Endothelial cell of umbilical vein (primary cell): ENCODE results near the gene DMD.

Source experiments
- FOS ChIP-seq: IDR thresholded peaks from 2 replicates; pipeline ENCODE4 v1.6.1; 2011; ENCODE audit warnings: mild to moderate bottlenecking, low read length, moderate library complexity, borderline replicate concordance; ENCODE audit not compliant: insufficient read depth
- GATA2 ChIP-seq: IDR thresholded peaks from 2 replicates; pipeline ENCODE4 v1.7.0; 2011; ENCODE audit warnings: low read depth, mild to moderate bottlenecking, moderate library complexity, mixed read lengths, low read length; ENCODE audit not compliant: insufficient read length, insufficient read depth
- MYC ChIP-seq: IDR thresholded peaks from one replicate; pipeline ENCODE4 v1.6.1; 2011; ENCODE audit warnings: mild to moderate bottlenecking, low read depth, low read length
- POLR2A ChIP-seq: IDR thresholded peaks from 2 replicates; pipeline ENCODE4 v1.6.1; 2012; ENCODE audit warnings: low read depth, mild to moderate bottlenecking, control low read depth, low read length
- POLR2AphosphoS5 ChIP-seq: IDR thresholded peaks from 2 replicates; pipeline ENCODE4 v1.6.1; 2012; ENCODE audit warnings: low read depth, mild to moderate bottlenecking, control low read depth, low read length, moderate library complexity; ENCODE audit not compliant: insufficient read depth
- TF ChIP-seq, protein P1 (sequence below), 2 donors: IDR thresholded peaks; 1 replicate in 1 of 2; 2 replicates in 1 of 2; pipeline ENCODE4 v1.5.1; 2011; ENCODE audit warnings: low read length in 2 of 2, mild to moderate bottlenecking in 2 of 2, moderate library complexity in 2 of 2, control low read depth in 1 of 2, inconsistent platforms in 1 of 2, low read depth in 1 of 2; ENCODE audit not compliant: insufficient read depth in 1 of 2; ENCODE audit errors: extremely low read depth in 1 of 2
- TF ChIP-seq, protein P2 (sequence below): IDR thresholded peaks from 2 replicates; pipeline ENCODE4 v1.6.1; 2011; ENCODE audit not compliant: insufficient read depth, insufficient read length

DNA sequence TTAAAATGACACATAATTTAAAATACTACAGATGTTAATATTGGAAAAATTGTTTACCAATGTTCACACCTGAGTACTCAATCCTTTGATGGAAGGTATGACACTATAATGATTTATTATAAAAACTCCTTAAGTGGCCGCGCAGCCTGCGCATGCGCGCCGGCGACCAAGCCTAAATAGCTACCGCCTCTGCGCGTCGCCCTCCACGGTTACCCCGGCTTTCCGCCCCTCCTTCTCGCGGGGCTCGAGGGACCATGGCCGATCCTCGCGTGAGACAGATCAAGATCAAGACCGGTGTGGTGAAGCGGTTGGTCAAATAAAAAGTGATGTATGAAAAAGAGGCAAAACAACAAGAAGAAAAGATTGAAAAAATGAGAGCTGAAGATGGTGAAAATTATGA, 170.2 kb downstream of the DMD start:
- TF ChIP-seq POLR2A = no peak
- TF ChIP-seq, protein P1, sequence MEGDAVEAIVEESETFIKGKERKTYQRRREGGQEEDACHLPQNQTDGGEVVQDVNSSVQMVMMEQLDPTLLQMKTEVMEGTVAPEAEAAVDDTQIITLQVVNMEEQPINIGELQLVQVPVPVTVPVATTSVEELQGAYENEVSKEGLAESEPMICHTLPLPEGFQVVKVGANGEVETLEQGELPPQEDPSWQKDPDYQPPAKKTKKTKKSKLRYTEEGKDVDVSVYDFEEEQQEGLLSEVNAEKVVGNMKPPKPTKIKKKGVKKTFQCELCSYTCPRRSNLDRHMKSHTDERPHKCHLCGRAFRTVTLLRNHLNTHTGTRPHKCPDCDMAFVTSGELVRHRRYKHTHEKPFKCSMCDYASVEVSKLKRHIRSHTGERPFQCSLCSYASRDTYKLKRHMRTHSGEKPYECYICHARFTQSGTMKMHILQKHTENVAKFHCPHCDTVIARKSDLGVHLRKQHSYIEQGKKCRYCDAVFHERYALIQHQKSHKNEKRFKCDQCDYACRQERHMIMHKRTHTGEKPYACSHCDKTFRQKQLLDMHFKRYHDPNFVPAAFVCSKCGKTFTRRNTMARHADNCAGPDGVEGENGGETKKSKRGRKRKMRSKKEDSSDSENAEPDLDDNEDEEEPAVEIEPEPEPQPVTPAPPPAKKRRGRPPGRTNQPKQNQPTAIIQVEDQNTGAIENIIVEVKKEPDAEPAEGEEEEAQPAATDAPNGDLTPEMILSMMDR (IDR thresholded peaks at IDR 0.05; ENCODE audit: extremely low read depth in 1 of 2, insufficient read depth in 1 of 2, low read depth in 1 of 2, low read length in 2 of 2) = no peak
- TF ChIP-seq POLR2AphosphoS5 = no peak
- no peak for TF ChIP-seq MYC
- no peak for TF ChIP-seq FOS
- TF ChIP-seq GATA2 = no peak
- TF ChIP-seq, protein P2, sequence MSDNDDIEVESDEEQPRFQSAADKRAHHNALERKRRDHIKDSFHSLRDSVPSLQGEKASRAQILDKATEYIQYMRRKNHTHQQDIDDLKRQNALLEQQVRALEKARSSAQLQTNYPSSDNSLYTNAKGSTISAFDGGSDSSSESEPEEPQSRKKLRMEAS = no peak
